ENCODE results near the gene AGAP1.

DNA sequence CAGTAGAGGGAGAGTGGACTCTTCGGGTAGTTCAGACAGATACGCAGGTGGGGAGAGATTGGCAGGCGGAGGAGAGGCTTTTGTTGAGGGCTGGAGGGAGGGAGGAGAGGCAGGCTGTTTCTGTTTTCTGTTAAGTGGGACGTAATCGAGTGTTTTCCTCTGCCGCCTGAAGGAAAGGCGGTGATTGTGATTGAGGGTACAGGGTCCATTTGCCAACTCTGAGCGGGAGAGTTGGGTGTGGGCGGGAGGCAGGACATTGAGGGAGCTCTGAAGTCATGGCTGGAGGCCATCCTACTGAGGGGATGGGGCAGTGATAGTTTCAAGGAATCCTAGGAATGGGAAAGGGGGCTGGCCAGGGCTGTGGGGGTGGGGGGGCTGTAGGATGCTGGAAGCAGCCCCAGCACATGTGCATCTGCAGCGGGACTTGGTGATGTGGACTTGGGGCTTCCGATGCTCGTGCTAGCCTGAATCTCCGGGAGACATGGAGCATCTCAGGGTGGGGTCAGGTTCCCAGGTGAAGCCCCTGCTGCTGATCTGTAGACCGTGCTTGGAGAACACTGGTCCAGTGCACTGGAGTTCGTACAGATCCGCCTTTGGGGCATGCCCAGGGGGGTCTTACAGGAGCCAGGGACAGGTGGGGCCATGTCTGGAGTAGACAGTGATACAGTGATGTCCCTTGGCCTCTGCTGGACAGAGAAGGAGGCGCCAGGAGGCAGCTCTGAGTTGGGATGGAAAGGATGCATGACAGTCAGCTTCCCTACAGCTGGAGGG, 167.5 kb downstream of the AGAP1 start:
- TF ChIP-seq POLR2A (IDR thresholded peaks at IDR 0.05) (no peak), EP300 (IDR thresholded peaks at IDR 0.05) (no peak), POLR2AphosphoS5 (IDR thresholded peaks at IDR 0.05) (no peak)
- TF ChIP-seq, protein P1, sequence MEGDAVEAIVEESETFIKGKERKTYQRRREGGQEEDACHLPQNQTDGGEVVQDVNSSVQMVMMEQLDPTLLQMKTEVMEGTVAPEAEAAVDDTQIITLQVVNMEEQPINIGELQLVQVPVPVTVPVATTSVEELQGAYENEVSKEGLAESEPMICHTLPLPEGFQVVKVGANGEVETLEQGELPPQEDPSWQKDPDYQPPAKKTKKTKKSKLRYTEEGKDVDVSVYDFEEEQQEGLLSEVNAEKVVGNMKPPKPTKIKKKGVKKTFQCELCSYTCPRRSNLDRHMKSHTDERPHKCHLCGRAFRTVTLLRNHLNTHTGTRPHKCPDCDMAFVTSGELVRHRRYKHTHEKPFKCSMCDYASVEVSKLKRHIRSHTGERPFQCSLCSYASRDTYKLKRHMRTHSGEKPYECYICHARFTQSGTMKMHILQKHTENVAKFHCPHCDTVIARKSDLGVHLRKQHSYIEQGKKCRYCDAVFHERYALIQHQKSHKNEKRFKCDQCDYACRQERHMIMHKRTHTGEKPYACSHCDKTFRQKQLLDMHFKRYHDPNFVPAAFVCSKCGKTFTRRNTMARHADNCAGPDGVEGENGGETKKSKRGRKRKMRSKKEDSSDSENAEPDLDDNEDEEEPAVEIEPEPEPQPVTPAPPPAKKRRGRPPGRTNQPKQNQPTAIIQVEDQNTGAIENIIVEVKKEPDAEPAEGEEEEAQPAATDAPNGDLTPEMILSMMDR (IDR thresholded peaks at IDR 0.05) = no peak

Measured in sigmoid colon (tissue), 4 donors.